Left ventricle myocardium inferior (tissue), 1 donor: ENCODE results near the gene EFNA3. TPM values are rescaled to one million over a fixed set of nuclear protein-coding genes. Genes with fewer than 3 reads are reported as not detected.

Source experiments
- DNase-seq: peaks from one replicate; pipeline ENCODE4 v3.0.0-alpha.2; 2020
- H3K27ac ChIP-seq: fragments of 200-600 bp; replicated peaks from 2 replicates; pipeline ENCODE4 v1.8.0; 2021
- H3K27me3 ChIP-seq: fragments of 200-600 bp; 2 replicates; pipeline ENCODE4 v1.8.0; 2021; ENCODE audit warnings: low read depth
- H3K36me3 ChIP-seq: fragments of 200-600 bp; 2 replicates; pipeline ENCODE4 v1.8.0; 2021
- H3K4me1 ChIP-seq: fragments of 200-600 bp; 2 replicates; pipeline ENCODE4 v1.8.0; 2021
- H3K4me3 ChIP-seq: fragments of 200-600 bp; 2 replicates; pipeline ENCODE4 v1.8.0; 2021; ENCODE audit warnings: mild to moderate bottlenecking, moderate library complexity
- H3K9me3 ChIP-seq: fragments of 200-600 bp; replicated peaks from 2 replicates; pipeline ENCODE4 v1.8.0; 2021
- intact Hi-C: fragments of 100-400 bp; cut with micrococcal nuclease; formaldehyde crosslinking; loops from one replicate; pipeline ENCODE4 v1.11.0; 2022
- total RNA-seq: library from RNA; stranded (reverse); fragmentation: NEBNext Ultra II Directional; extraction: Animal tissue kit (Norgen Biotek cat#: 25700); gene quantifications from one replicate; pipeline ENCODE4 v1.2.1, GENCODE V29; 2021
- TF ChIP-seq, protein P1 (sequence below): fragments of 200-600 bp; IDR thresholded peaks from 2 replicates; pipeline ENCODE4 v1.8.0; 2021; ENCODE audit warnings: antibody characterized with exemption, mild to moderate bottlenecking, borderline replicate concordance
- donor health status: DM: no; HTN: yes; CAD: no; lungs with severe emphysema.

The EFNA3 gene
- total RNA-seq, 1 donor from 2014 or later: 0.71 TPM

DNA sequence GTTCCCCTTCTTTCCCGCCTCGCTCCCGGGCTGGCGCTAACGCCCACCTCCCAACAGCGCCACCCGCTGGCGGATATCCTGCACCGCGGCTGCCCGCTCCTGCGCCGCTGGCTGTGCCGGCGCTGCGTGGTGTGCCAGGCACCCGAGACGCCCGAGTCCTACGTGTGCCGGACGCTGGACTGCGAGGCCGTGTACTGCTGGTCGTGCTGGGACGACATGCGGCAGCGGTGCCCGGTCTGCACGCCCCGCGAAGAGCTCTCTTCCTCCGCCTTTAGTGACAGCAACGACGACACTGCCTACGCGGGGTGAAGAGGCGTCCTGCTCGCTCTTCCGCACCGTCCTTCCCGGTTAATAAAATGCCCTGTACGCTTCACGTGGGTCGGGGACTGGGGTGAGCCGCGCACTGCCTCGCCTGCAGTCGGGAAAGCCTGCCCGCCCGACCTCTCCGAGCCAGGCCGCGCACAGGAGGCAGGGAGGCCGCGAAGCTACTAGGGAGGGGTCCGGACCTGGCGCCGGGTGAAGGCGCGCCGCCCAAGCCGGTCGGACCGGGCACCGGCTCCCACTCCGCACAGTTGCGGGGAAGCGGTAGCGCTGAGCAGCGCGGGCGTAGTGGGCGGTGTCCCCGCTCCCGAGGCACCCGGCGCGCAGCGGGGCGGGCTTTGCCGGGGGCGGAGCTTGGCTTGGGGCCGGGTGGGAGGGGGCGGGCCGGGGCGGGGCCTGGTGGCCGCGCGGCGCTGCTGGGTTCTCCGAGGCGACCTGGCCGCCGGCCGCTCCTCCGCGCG, 27.9 kb upstream of the EFNA3 start, which contains the start of gene ADAM15:
TSS of gene ADAM15 (plus strand) at position 757 of the 782 bp plus-strand sequence. CDS start 71 bp downstream, outside the sequence.
- intact Hi-C loops: no loop called here
- H3K27me3 ChIP-seq: no peaks in the 10 kb centered on the region
- TF ChIP-seq, protein P1, sequence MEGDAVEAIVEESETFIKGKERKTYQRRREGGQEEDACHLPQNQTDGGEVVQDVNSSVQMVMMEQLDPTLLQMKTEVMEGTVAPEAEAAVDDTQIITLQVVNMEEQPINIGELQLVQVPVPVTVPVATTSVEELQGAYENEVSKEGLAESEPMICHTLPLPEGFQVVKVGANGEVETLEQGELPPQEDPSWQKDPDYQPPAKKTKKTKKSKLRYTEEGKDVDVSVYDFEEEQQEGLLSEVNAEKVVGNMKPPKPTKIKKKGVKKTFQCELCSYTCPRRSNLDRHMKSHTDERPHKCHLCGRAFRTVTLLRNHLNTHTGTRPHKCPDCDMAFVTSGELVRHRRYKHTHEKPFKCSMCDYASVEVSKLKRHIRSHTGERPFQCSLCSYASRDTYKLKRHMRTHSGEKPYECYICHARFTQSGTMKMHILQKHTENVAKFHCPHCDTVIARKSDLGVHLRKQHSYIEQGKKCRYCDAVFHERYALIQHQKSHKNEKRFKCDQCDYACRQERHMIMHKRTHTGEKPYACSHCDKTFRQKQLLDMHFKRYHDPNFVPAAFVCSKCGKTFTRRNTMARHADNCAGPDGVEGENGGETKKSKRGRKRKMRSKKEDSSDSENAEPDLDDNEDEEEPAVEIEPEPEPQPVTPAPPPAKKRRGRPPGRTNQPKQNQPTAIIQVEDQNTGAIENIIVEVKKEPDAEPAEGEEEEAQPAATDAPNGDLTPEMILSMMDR: peak; percentile 93
- peaks cover 62% of the 10 kb centered on the region for H3K4me1 ChIP-seq
- peaks cover 27% of the 10 kb centered on the region for H3K36me3 ChIP-seq
- no peaks in the 10 kb centered on the region for H3K9me3 ChIP-seq
- DNase-seq: peak; percentile 87
- H3K4me3 ChIP-seq: peak within 1 kb of the TSS; percentile 80
- H3K27ac ChIP-seq: peak within 1 kb of the TSS; percentile 98

DNA sequence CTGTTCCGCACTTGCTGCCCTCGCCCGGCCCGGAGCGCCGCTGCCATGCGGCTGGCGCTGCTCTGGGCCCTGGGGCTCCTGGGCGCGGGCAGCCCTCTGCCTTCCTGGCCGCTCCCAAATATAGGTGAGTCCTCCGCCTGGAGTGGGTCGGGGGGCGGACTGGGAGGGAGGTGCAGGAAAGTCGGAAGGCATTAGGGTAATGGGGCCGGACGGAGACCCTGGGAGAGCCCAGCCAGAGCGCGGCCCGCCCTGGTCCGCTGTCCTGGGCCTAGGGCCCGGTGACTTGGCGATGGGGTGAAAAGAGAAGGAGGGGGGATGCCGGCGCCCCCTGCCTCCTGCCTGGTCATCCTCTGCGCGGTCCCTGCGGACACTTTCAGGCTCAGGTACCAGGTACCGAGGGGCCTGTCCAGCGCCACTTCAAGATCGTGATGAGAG, 27.3 kb upstream of the EFNA3 start:
- DNase-seq: no peak
- Histone ChIP-seq H3K27me3 (no peaks in the 10 kb centered on the region), H3K4me1 (peaks cover 62% of the 10 kb centered on the region), H3K27ac (peak overlapping the region; percentile 98), H3K4me3 (peak overlapping the region; percentile 80), H3K9me3 (no peaks in the 10 kb centered on the region), H3K36me3 (peaks cover 33% of the 10 kb centered on the region)
- intact Hi-C loops: no loop called here
- TF ChIP-seq, protein P1: no peak

DNA sequence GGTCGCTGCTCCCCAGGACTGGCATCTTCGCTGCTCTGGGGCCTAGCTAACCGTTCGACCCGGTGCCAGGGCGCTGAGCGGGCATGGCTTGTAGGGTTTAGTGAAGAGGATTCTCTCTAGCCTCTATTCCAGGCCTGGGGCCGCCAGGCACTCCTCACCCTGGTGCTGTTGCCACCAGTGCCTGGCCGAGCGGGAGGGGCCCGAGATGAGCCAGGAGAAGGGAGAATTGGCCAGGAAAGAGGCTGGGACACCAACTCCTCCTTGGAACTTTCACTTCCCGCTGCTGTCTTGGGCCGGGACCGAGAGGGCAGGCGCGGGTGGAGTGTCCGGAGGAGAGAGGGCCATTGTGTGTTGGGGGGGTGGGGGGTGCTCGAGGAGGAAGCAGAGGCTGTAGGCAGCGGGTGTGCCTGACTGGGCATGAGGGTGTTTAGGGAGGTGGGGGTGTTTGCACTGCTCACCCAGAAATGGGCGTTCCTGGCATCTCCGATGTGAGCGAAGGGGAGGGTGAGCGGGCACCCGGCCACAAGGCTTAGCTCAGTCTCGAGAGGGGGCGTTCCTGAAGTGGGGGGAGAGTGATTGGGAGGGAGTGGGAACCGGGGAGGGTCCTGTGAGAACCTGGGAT, 26.7 kb upstream of the EFNA3 start:
- H3K36me3 ChIP-seq: peaks cover 38% of the 10 kb centered on the region
- H3K27me3 ChIP-seq: no peaks in the 10 kb centered on the region
- H3K4me3 ChIP-seq: peak overlapping the region; percentile 80
- no peaks in the 10 kb centered on the region for H3K9me3 ChIP-seq
- intact Hi-C loops: no loop called here
- peak overlapping the region; percentile 98 for H3K27ac ChIP-seq
- H3K4me1 ChIP-seq: peaks cover 62% of the 10 kb centered on the region
- TF ChIP-seq, protein P1: no peak
- DNase-seq: peak; percentile 74

DNA sequence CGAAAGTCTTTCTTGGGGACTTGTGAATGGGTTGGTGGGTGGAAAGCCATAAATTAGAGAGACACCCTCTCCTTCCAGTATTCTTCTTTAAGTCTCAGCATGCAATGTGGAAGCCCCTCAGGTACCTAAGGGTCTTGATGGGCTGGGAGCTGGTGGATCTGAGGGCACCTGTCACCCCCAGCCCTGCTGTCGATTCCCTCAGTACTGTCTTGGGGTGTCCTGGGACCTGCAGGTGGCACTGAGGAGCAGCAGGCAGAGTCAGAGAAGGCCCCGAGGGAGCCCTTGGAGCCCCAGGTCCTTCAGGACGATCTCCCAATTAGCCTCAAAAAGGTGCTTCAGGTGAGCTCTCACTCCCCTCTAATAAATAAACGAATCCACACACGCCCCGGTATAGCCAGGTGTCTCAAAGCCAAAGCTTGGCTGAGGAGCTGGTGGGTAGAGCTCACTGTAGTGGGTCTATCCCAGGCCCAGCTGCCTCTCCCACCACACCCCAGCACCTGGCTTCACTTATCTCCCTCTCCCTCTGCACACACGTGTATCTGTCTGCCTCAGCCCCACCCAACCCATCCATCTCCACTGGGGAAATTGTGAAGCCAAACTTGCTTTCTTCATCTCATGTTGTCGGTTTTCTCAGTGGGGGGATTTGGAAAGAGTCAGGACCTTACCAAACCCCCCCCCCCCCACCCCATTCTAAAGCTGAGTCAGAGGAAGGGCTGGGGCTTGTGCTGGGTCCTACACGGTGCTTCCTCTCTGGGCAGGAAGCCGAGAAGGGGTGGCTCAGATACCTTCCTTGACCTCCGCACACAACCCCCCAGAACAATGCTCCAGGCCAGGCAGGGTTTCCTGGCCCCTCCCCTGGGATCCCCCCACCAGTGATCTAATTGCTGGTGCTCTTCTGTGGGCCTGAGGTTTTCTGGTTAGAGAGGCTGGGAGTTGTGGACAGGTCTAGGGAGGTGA, 25.9 kb upstream of the EFNA3 start:
- H3K9me3 ChIP-seq: no peaks in the 10 kb centered on the region
- DNase-seq: peak; percentile 67
- intact Hi-C loops: no loop called here
- peak overlapping the region; percentile 80 for H3K4me3 ChIP-seq
- H3K36me3 ChIP-seq: peaks cover 46% of the 10 kb centered on the region
- H3K27ac ChIP-seq: peak overlapping the region; percentile 98
- TF ChIP-seq, protein P1: no peak
- H3K4me1 ChIP-seq: peaks cover 62% of the 10 kb centered on the region
- no peaks in the 10 kb centered on the region for H3K27me3 ChIP-seq

DNA sequence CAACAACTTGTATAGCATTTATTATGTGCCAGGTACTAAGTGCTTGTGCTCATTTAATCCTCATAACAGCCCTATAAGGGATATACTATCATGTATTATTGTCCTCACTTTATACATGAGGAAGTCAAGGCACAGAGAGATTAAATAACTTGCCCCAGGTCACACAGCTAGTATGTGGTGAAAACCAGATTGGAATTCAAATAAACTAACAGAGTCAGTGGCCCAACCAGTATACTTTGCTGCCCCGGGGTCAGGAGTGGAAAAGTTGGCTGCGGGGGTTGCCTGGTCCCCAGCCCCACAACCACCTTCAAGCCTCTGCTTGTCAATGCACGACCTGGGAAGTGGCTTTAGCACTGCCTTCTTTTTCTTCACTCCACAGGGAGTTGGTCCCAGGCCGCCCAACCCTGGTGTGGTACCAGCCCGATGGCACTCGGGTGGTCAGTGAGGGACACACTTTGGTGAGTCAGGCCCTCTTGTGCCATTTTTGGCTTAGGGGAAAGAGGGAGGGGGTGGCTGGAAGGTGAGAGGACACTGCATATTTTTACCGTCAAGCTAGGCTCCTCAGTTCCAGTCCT, 25.0 kb upstream of the EFNA3 start:
- no peak for DNase-seq
- peak overlapping the region; percentile 80 for H3K4me3 ChIP-seq
- H3K9me3 ChIP-seq: no peaks in the 10 kb centered on the region
- TF ChIP-seq, protein P1: no peak
- intact Hi-C loops: no loop called here
- H3K4me1 ChIP-seq: peaks cover 65% of the 10 kb centered on the region
- peak overlapping the region; percentile 98 for H3K27ac ChIP-seq
- H3K36me3 ChIP-seq: peaks cover 55% of the 10 kb centered on the region
- H3K27me3 ChIP-seq: no peaks in the 10 kb centered on the region
